NCI-H82 treated with DMSO at 0.1 percent for 48 hours (cell line): ENCODE measurements around the gene TENM4.
"Not testable (repeated sequence)": the region's sequence is repeated elsewhere in the genome, so short reads cannot be mapped to it uniquely, and the experiment has no call there.

Experiments
- DNase-seq: peaks from one replicate; lab custom pipeline; 2025; ENCODE audit not compliant: unreplicated experiment; lab: John Stamatoyannopoulos, UW

Gene TENM4

GRCh38 chr11:78633516-78634310 is 807.1 kb downstream of the TENM4 start:
- DNase-seq = no peak

- no peak for DNase-seq
These were observed 810.1 kb downstream of the TENM4 start for GRCh38 chr11:78630561-78631303.

- DNase-seq = no peak
These were observed 810.7 kb downstream of the TENM4 start for GRCh38 chr11:78630155-78630554.

- DNase-seq = no peak
These were observed 818.2 kb downstream of the TENM4 start for GRCh38 chr11:78622666-78623065.

GRCh38 chr11:78620159-78620558 is 820.7 kb downstream of the TENM4 start:
- no peak for DNase-seq

GRCh38 chr11:78615724-78616123 is 825.1 kb downstream of the TENM4 start:
- no peak for DNase-seq

- no peak for DNase-seq
These were observed 827.4 kb downstream of the TENM4 start for GRCh38 chr11:78613378-78613813.

GRCh38 chr11:78612721-78613377 is 828.0 kb downstream of the TENM4 start:
- no peak for DNase-seq

GRCh38 chr11:78609321-78609720 is 831.5 kb downstream of the TENM4 start:
- not testable (repeated sequence) for DNase-seq

GRCh38 chr11:78607696-78608095 is 833.1 kb downstream of the TENM4 start:
- peak; percentile 20 for DNase-seq

- DNase-seq = no peak
These were observed 834.2 kb downstream of the TENM4 start for GRCh38 chr11:78606667-78607066.

GRCh38 chr11:78605296-78605695 is 835.5 kb downstream of the TENM4 start:
- no peak for DNase-seq

GRCh38 chr11:78603792-78604191 is 837.0 kb downstream of the TENM4 start:
- no peak for DNase-seq
